Bronchus fibroblast of lung (primary cell): Measurements from ENCODE around the gene ZNF716. TPM values are rescaled to one million over a fixed set of nuclear protein-coding genes. Genes with fewer than 3 reads are reported as not detected.

Source experiments
- total RNA-seq: library from RNA; depleted of rRNA; stranded (reverse); fragments of >200 nt; gene quantifications from 2 replicates; pipeline ENCODE4 v1.2.3, GENCODE V29; 2015

ZNF716 gene
- not detected in 2 replicates for total RNA-seq

DNA sequence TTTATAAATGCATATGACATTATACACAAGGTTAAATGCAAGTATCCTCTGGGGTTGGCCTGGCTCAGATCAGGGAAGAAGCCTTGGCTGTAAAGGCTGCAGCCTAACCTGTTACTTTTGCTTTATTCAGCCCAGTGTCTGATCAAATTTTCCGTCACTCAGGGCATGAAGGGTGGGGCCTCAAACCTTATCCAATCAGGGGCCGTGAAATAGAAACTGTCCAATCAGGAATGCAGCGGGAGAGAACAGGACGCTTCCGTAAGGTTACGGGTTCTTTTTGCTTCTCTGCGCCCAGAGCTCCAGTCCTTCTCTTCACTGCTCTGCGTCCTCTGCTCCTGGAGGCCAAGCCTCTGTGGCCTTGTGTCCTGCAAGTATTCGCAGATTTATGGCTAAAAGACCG lies at the start of gene ZNF716:
Gene ZNF716, plus strand, starts transcription at position 274 of the 400 bp plus-strand sequence. Its CDS starts 112 bp downstream, at position 386.

